ENCODE data around the gene FOCAD. TPM values are rescaled to one million over a fixed set of nuclear protein-coding genes. Genes with fewer than 3 reads are reported as not detected.

Gene FOCAD
- total RNA-seq, 1 experiment from 2014 or later, result 43.3 TPM

DNA sequence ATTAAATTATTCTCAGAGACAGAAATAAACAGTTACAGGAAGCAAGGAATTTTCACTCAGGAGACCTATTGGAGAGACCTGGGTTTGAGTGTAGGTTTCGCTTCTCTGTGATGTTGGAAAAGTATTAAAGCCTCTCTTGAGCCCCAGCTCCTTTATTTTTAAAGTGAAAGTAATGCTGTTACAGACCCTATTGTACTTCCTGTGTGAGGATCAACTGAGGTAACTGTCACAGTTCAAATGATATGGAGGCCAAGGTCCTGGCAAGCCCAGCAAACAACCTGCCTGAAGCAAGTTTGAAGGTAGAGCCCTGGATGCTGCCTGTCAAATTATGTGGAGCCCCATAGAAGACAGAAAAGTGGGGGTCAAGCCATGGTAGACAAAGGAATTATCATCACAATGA, 355.2 kb downstream of the FOCAD start:
- H3K9ac ChIP-seq (ENCODE audit: extremely low read depth, insufficient read length, low read length), result no peak overlapping the region
- TF ChIP-seq, protein P1, sequence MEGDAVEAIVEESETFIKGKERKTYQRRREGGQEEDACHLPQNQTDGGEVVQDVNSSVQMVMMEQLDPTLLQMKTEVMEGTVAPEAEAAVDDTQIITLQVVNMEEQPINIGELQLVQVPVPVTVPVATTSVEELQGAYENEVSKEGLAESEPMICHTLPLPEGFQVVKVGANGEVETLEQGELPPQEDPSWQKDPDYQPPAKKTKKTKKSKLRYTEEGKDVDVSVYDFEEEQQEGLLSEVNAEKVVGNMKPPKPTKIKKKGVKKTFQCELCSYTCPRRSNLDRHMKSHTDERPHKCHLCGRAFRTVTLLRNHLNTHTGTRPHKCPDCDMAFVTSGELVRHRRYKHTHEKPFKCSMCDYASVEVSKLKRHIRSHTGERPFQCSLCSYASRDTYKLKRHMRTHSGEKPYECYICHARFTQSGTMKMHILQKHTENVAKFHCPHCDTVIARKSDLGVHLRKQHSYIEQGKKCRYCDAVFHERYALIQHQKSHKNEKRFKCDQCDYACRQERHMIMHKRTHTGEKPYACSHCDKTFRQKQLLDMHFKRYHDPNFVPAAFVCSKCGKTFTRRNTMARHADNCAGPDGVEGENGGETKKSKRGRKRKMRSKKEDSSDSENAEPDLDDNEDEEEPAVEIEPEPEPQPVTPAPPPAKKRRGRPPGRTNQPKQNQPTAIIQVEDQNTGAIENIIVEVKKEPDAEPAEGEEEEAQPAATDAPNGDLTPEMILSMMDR (conservative IDR thresholded peaks at IDR 0.05), result no peak
- no peak overlapping the region for H3K4me3 Mint-ChIP-seq
- H3K4ac ChIP-seq (ENCODE audit: low read depth, low read length), result no peak overlapping the region
- H3K79me2 ChIP-seq (ENCODE audit: insufficient read depth, low read length), result no peaks in the 10 kb centered on the region
- no peak overlapping the region for H3K14ac ChIP-seq (ENCODE audit: insufficient read depth, low read length)
- H3K36me3 Mint-ChIP-seq (ENCODE audit: insufficient read depth in 1 of 3, low read depth in 3 of 3), result no peaks in the 10 kb centered on the region
- no peak overlapping the region for H4K8ac ChIP-seq (replicated peaks; ENCODE audit: insufficient read length, low read depth, low read length)
- H3K27ac ChIP-seq (ENCODE audit: insufficient read length, low read depth, low read length), result no peak overlapping the region
- no peak overlapping the region for H3K56ac ChIP-seq (ENCODE audit: insufficient read length, low read depth, low read length)
- H3K9me3 Mint-ChIP-seq, result no peaks in the 10 kb centered on the region; a peak in 1 of 5 replicates
- no peak overlapping the region for H4K5ac ChIP-seq (ENCODE audit: insufficient read length, low read depth, low read length)
- no peak overlapping the region for H3K27ac Mint-ChIP-seq
- H3K4me1 Mint-ChIP-seq, result peaks cover 13 to 15% of the 10 kb centered on the region in 2 experiments
- no peak overlapping the region for H2AK5ac ChIP-seq (ENCODE audit: insufficient read length, low read length)
- no peak overlapping the region for H2BK20ac ChIP-seq (ENCODE audit: low read depth, low read length, poor library complexity, severe bottlenecking)
- peaks cover 2% of the 10 kb centered on the region for H3K27me3 Mint-ChIP-seq (ENCODE audit: low read depth)
- no peak overlapping the region for H2BK5ac ChIP-seq (ENCODE audit: insufficient read length, low read length)
- H4K20me1 ChIP-seq (ENCODE audit: control insufficient read depth, insufficient read depth, insufficient read length), result no peaks in the 10 kb centered on the region
- no peak for DNase-seq
- H3K23ac ChIP-seq (ENCODE audit: insufficient read length, low read depth, low read length), result no peak overlapping the region
- H3K79me1 ChIP-seq (ENCODE audit: insufficient read depth, low read depth, low read length, poor library complexity, severe bottlenecking), result no peaks in the 10 kb centered on the region
- H3K4me2 ChIP-seq (ENCODE audit: insufficient read depth, insufficient read length, low read length), result no peak overlapping the region
- H2BK15ac ChIP-seq (ENCODE audit: low read depth, low read length), result no peak overlapping the region
- H2AFZ ChIP-seq (ENCODE audit: low read length), result no peak overlapping the region
- no peak overlapping the region for H3K18ac ChIP-seq (ENCODE audit: insufficient read length, low read depth, low read length)
- no peak overlapping the region for H2BK12ac ChIP-seq (ENCODE audit: insufficient read length, low read depth, low read length)
- H3K27me3 ChIP-seq (ENCODE audit: insufficient read depth, low read length), result no peaks in the 10 kb centered on the region
- no peaks in the 10 kb centered on the region for H3K9me3 ChIP-seq (ENCODE audit: control insufficient read depth, low read depth, low read length)
- H3K23me2 ChIP-seq (ENCODE audit: insufficient read length, low read depth, low read length, poor library complexity, severe bottlenecking), result no peaks in the 10 kb centered on the region
- no CpG with 5 or more reads among the region's 1 CpG for WGBS (ENCODE audit: extremely low coverage, insufficient read length, low lambda C conversion rate)
- no peak overlapping the region for H2BK120ac ChIP-seq (ENCODE audit: low read depth, low read length, poor library complexity, severe bottlenecking)
- H3K4me1 ChIP-seq (ENCODE audit: insufficient read depth, low read length), result no peaks in the 10 kb centered on the region; the same call in 1 of the 2 replicates
- H3T11ph ChIP-seq (ENCODE audit: low read length), result no peak overlapping the region
- H4K91ac ChIP-seq (ENCODE audit: insufficient read length, low read depth, low read length), result no peak overlapping the region
